Jurkat, Clone E6-1 (cell line): Measurements from ENCODE around the gene SUGT1. TPM values are rescaled to one million over a fixed set of nuclear protein-coding genes. Genes with fewer than 3 reads are reported as not detected.
A peak's percentile ranks its signal among the peaks of the same experiment; 100 is the strongest.
"Not testable (repeated sequence)": the region's sequence is repeated elsewhere in the genome, so short reads cannot be mapped to it uniquely, and the experiment has no call there.

Experiments used
- DNase-seq: peaks from one replicate; pipeline ENCODE4 v3.0.0-alpha.2; 2011; ENCODE audit warnings: low read depth, low spot score
- H3K4me3 ChIP-seq: 2 replicates; pipeline ENCODE4 v1.5.1; 2011; ENCODE audit warnings: mild to moderate bottlenecking, low read length, control low read depth, moderate library complexity
- polyA plus RNA-seq: library from polyadenylated mRNA; unstranded; fragments of >200 nt; gene quantifications from one replicate; pipeline ENCODE4 v1.2.1, GENCODE V29; 2012; ENCODE audit warnings: missing spikeins; ENCODE audit not compliant: insufficient read length, insufficient read depth

SUGT1 gene
- 89.8 TPM for polyA plus RNA-seq

GRCh38 chr13:52652196-52652979 is at the start of gene SUGT1:
Gene SUGT1 (plus strand): TSS chr13:52652836. CDS start chr13:52652921, 85 bp downstream.
- peak; percentile 96 for DNase-seq
- H3K4me3 ChIP-seq: peak within 1 kb of the TSS; percentile 75

GRCh38 chr13:52603316-52603715 is 49.3 kb upstream of the SUGT1 start:
- not testable (repeated sequence) for H3K4me3 ChIP-seq, DNase-seq

GRCh38 chr13:52606126-52606525 is 46.5 kb upstream of the SUGT1 start:
- not testable (repeated sequence) for H3K4me3 ChIP-seq, DNase-seq

GRCh38 chr13:52606795-52607194 is 45.8 kb upstream of the SUGT1 start:
- H3K4me3 ChIP-seq, DNase-seq: not testable (repeated sequence)

DNA sequence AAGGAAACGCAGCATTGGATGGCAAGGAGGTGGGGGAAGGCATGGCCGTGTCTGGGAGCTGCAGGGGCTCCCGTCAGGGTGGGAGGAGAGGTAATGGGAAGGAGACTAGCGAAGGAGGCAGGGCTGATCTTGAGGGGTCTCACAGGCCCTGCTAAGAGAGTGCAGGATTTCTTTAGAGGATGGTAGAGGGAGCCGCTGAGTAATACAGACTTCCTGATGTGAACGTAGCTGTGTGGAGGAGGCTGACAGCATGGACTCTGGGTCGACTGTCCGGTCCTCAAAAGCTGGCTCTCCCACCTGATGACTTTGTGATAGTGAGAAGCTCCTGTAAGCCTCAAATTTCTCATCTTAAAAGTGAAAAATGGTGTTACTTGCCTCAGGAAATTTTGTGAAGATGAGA is 44.5 kb upstream of the SUGT1 start:
- H3K4me3 ChIP-seq, DNase-seq: not testable (repeated sequence)

DNA sequence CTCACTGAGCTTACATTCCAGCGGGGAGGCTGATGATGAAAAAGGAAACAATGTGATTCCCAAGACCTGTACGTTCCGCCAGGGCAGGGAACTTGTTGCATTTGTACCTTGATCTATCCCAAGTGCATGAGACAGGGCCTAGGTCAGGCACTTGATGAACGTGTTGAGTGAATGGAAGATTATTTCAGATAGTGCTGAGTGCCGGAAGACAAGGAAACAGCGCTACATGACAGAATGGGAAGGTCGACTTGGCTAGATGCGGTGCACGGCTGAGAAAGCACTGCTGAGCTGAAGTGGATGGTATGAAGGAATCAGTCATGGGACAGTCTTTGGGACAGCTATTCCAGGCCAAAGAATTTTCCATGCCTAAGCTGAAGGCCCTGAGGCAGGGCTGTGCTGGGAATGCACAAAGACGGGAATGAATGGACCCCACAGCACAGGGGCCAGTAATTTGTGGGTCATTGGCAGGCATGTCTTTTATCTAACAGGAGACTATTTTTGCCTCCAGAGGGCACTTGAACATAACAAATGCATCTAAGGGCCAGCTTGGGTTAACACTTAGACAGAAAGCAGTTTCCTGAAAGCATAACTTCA is 43.5 kb upstream of the SUGT1 start:
- DNase-seq: peak; percentile 25
- not testable (repeated sequence) for H3K4me3 ChIP-seq

- not testable (repeated sequence) for DNase-seq, H3K4me3 ChIP-seq
Measured at GRCh38 chr13:52610158-52610557, 42.5 kb upstream of the SUGT1 start.

DNA sequence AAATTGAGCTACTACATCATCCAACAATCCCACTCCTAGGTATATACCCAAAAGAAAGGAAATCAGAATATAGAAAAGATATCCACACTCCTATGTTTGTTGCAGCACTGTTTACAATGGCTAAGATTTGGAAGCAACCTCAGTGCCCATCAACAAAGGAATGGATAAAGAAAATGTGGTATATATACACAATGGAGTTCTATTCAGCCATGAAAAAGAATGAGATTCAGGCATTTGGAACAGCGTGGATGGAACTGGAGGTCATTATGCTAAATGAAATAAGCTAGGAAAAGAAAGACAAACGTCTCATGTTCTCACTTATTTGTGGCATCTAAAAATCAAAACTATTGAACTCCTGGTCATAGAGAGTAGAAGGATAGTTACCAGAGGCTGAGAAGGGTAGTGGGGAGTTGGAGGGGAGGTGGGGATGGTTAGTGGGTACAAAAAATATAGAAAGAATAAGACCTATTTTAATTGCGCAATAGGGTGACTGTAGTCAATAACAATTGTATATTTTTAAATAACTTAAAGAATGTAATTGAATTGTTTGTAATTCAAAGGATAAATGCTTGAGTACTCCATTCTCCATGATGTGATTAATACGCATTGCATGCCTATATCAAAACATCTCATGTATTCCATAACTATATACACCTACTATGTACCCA is 37.4 kb upstream of the SUGT1 start:
- DNase-seq: no peak
- no peak overlapping the region for H3K4me3 ChIP-seq

DNA sequence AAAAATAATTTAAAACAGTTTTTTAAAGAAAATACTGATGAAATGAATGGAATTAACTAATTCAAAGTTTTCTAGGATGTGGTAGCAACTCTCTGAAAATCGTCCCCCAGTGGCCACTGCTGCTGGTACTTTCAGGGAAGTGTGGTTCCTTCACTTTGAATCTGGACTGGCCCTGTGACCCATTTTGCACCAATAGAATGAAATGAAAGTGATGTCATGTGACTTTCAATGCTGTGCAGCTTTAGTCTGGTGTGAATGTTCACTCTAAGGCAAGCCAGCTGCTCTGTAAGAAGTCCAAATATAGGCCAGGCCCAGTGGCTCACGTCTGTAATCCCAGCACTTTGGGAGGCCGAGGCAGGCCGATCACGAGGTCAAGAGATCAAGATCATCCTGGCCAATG is 36.8 kb upstream of the SUGT1 start:
- no peak overlapping the region for H3K4me3 ChIP-seq
- DNase-seq: peak; percentile 32

- H3K4me3 ChIP-seq: peak overlapping the region; percentile 92
- peak; percentile 86 for DNase-seq
Measured at GRCh38 chr13:52617070-52618060, 35.3 kb upstream of the SUGT1 start.

- H3K4me3 ChIP-seq, DNase-seq: not testable (repeated sequence)
Measured at GRCh38 chr13:52631083-52631690, 21.4 kb upstream of the SUGT1 start.

DNA sequence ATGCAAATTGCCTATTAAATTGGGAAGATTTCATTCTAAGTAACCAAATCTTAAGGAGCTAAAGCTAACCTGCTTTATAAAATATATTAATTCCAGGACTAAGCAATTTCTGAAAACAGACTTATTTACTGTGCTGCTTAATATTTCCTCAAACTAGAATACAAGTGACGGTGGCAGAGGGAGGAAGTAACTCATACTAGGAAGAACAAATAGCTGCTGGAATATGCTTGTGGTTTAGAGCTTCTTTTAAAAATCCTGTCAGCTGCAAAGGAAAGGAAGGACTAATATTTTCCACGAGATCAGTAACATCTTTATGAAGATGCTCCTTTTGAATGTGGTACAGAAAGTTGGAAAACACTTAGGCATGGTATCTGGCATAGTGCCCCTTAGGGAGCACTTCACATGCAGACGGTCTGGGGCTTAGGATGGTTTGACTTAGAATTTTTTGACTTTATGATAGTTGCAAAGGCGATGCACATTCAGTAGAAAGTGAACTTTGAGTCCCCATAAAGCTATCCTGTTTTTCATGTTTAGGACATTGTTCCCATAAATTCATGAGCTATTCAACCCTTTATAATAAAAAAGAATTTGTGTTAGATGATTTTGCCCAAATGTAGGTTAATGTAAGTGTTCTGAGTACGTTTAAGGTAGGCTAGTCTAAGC is 13.8 kb upstream of the SUGT1 start:
- no peak overlapping the region for H3K4me3 ChIP-seq
- DNase-seq: no peak

- DNase-seq: no peak
- H3K4me3 ChIP-seq: no peak within 1 kb of the TSS
Measured at GRCh38 chr13:52642131-52642530, 10.5 kb upstream of the SUGT1 start, which contains the start of gene HNRNPA1L2. Gene HNRNPA1L2 (plus strand): TSS chr13:52642431. CDS start chr13:52642493, 62 bp downstream.

DNA sequence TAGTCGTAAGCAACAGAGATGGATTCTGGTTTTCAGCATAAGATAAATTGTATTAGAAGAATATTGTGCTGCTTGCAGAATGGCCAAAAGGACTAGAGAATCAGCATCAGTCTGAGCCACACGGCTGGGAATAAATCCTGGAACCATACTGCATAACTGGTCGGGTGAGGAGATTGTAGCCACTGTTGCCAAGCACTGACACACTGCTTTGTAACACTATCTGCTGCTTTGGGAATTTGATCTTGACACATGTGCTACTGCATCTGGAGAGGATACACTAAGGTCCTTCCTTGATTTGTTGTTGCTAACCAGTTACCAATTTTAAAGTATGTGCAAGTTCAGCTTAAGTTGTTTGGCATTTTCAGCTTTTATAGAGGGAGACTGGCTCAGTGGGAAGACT is 8.5 kb upstream of the SUGT1 start:
- H3K4me3 ChIP-seq: no peak overlapping the region
- DNase-seq: no peak

DNA sequence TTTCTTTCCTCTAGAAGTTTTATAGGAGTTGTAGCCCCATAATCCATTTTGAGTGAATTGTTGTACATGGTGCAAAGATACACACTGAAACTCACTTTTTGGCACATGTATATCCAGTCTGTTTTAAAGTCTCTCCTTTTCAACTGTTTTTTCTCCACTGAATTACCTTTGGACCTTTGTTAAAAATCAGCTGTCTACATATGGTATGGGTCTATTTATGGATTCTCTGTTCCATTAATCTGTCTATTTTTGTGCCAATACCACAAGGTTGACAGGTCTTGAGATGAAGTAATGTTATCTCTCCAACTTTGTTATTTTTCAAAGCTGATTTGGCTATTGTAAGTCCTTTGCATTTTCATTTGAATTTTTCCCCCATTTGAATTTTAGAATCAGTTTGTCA is 5.7 kb upstream of the SUGT1 start:
- no peak overlapping the region for H3K4me3 ChIP-seq
- no peak for DNase-seq

DNA sequence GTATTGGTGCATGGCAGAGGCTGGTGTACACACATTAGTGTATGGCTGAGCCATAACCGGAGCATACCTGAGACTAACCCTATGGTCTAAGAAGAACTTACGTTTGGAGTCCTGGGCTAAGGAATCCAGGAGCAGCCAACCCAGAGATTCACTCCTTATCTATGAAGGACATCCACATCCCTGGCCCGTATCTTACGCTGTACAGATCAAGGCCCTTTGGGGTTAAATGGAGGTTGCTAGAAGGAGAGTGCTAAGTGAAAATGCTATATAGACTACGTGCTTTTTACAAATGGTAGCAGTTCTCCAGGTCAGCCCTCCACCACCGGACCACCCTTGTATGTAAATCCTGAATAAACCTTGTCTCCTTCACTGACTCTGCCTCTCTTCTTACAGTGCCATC is 1.9 kb upstream of the SUGT1 start:
- DNase-seq: no peak
- peak overlapping the region; percentile 75 for H3K4me3 ChIP-seq

DNA sequence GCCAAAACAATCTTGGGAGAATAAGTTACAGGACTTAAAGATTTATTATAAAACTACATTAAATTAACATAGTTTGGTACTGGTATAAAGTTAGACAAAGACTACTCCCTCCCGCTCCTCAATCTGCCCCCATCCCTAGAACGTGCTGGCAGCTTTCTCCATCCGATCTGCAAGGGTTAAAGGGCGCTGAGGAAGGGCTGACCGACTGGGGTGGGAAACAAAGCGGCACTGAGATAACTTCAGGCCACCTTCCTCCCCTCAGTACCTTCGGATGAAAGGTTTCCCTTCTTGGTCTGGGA is 790 bp upstream of the SUGT1 start:
- no peak for DNase-seq
- H3K4me3 ChIP-seq: peak overlapping the region; percentile 75

- DNase-seq: no peak
- H3K4me3 ChIP-seq: peak overlapping the region; percentile 75
Measured at GRCh38 chr13:52652980-52653303, 306 bp downstream of the SUGT1 start.
